HepG2 (cell line): ENCODE results near the gene EPN3. TPM values are rescaled to one million over a fixed set of nuclear protein-coding genes. Genes with fewer than 3 reads are reported as not detected.

Source experiments
- ARID2 ChIP-seq: sonication (generic); formaldehyde crosslinking; IDR thresholded peaks from 2 replicates; pipeline ENCODE4 v1.8.1; 2022; ENCODE audit warnings: mild to moderate bottlenecking, missing genetic modification reagents, borderline replicate concordance
- ATRX ChIP-seq: sonication (generic); formaldehyde crosslinking; IDR thresholded peaks from 2 replicates; pipeline ENCODE4 v1.4.0; 2020; ENCODE audit warnings: missing genetic modification reagents, borderline replicate concordance
- ELF3 ChIP-seq: IDR thresholded peaks from 2 replicates; pipeline ENCODE4 v1.6.1; 2016; ENCODE audit warnings: missing genetic modification reagents, missing compliant biosample characterization
- EP300 ChIP-seq, 3 experiments: sonication (generic) in 1 of 3; formaldehyde crosslinking in 1 of 3; IDR thresholded peaks; 2 replicates each; pipeline versions ENCODE4 v1.5.1 to v1.6.1; 2011 to 2020; ENCODE audit warnings: low read depth in 2 of 3, low read length in 2 of 3, borderline replicate concordance in 1 of 3, improper control_type of control experiment in 1 of 3, mild to moderate bottlenecking in 1 of 3, missing genetic modification reagents in 1 of 3, moderate library complexity in 1 of 3
- ETV6 ChIP-seq: sonication (generic); formaldehyde crosslinking; conservative IDR thresholded peaks from 2 replicates; pipeline ENCODE4 v1.4.0; 2020; ENCODE audit warnings: missing genetic modification reagents
- KLF13 ChIP-seq: sonication (generic); formaldehyde crosslinking; IDR thresholded peaks from 2 replicates; pipeline ENCODE4 v1.4.0; 2020; ENCODE audit warnings: mild to moderate bottlenecking, missing genetic modification reagents
- NKX3-1 ChIP-seq: sonication (generic); formaldehyde crosslinking; IDR thresholded peaks from 2 replicates; pipeline ENCODE4 v1.5.0; 2020; ENCODE audit warnings: missing genetic modification reagents
- NRL ChIP-seq: sonication (generic); formaldehyde crosslinking; IDR thresholded peaks from 2 replicates; pipeline ENCODE4 v1.5.0; 2020; ENCODE audit warnings: missing genetic modification reagents, mild to moderate bottlenecking, moderate library complexity, borderline replicate concordance
- PAX8 ChIP-seq: sonication (generic); formaldehyde crosslinking; IDR thresholded peaks from 2 replicates; pipeline ENCODE4 v1.8.0; 2022; ENCODE audit warnings: mild to moderate bottlenecking, missing genetic modification reagents, borderline replicate concordance
- PHF21A ChIP-seq: sonication (generic); formaldehyde crosslinking; IDR thresholded peaks from 2 replicates; pipeline ENCODE4 v1.5.0; 2020; ENCODE audit warnings: mild to moderate bottlenecking, missing genetic modification reagents
- POLR2A ChIP-seq, 2 experiments: IDR thresholded peaks; 2 replicates each; pipeline ENCODE4 v1.6.1; 2011; ENCODE audit warnings: low read depth in 2 of 2, low read length in 2 of 2, mild to moderate bottlenecking in 1 of 2, moderate library complexity in 1 of 2; ENCODE audit not compliant: insufficient read depth in 1 of 2
- RARA ChIP-seq: IDR thresholded peaks from 2 replicates; pipeline ENCODE4 v1.6.1; 2016; ENCODE audit warnings: missing genetic modification reagents, missing compliant biosample characterization
- U2AF1 ChIP-seq: fragments of 200-400 bp; formaldehyde crosslinking; optimal IDR thresholded peaks from 2 replicates; pipeline ENCODE3; 2017; ENCODE audit warnings: mild to moderate bottlenecking, low read depth, low read length
- ZC3H13 ChIP-seq: sonication (generic); formaldehyde crosslinking; IDR thresholded peaks from 2 replicates; pipeline ENCODE4 v1.8.1; 2023; ENCODE audit warnings: mild to moderate bottlenecking, missing genetic modification reagents, moderate library complexity
- ZNF484 ChIP-seq: sonication (generic); formaldehyde crosslinking; IDR thresholded peaks from 2 replicates; pipeline ENCODE4 v1.5.1; 2020; ENCODE audit warnings: mild to moderate bottlenecking, low read depth, missing genetic modification reagents, borderline replicate concordance
- ZNF569 ChIP-seq: sonication (generic); formaldehyde crosslinking; IDR thresholded peaks from 2 replicates; pipeline ENCODE4 v1.5.0; 2020; ENCODE audit warnings: mild to moderate bottlenecking, missing genetic modification reagents, moderate library complexity, borderline replicate concordance
- ZNF652 ChIP-seq: IDR thresholded peaks from 2 replicates; pipeline ENCODE4 v1.6.1; 2016; ENCODE audit warnings: low read depth, borderline replicate concordance
- ZSCAN30 ChIP-seq: sonication (generic); formaldehyde crosslinking; IDR thresholded peaks from 2 replicates; pipeline ENCODE4 v1.5.0; 2020; ENCODE audit warnings: mild to moderate bottlenecking, missing genetic modification reagents
- polyA plus RNA-seq, 8 experiments: library from polyadenylated mRNA; depleted of rRNA in 3 of 8; stranded (reverse) in 7 of 8; unstranded in 1 of 8; fragments of >200 nt; fragmentation: Illumina TruSeq in 4 of 8; extraction: Trizol in 4 of 8; gene quantifications; 2 replicates each; pipeline versions ENCODE4 v1.2.1 to v1.2.3, GENCODE V29; 2011 to 2016; ENCODE audit warnings: low read depth in 4 of 8, missing spikeins in 1 of 8, mixed read lengths in 1 of 8; ENCODE audit not compliant: insufficient read depth in 1 of 8
- total RNA-seq, 5 experiments: library from RNA; depleted of rRNA; stranded (reverse); fragments of >200 nt; fragmentation: Illumina TruSeq; extraction: Trizol; gene quantifications; 2 replicates each; pipeline ENCODE4 v1.2.3, GENCODE V29; 2016; ENCODE audit warnings: low read depth in 1 of 5
- TF ChIP-seq, protein P1 (sequence below): IDR thresholded peaks from 2 replicates; pipeline ENCODE4 v1.6.1; 2016; ENCODE audit warnings: missing genetic modification reagents, missing compliant biosample characterization
- TF ChIP-seq, protein P2 (sequence below): sonication (generic); formaldehyde crosslinking; IDR thresholded peaks from 2 replicates; pipeline ENCODE4 v1.4.0; 2020; ENCODE audit warnings: missing genetic modification reagents, borderline replicate concordance
- TF ChIP-seq, protein P3 (sequence below): sonication (generic); formaldehyde crosslinking; IDR thresholded peaks from 2 replicates; pipeline ENCODE4 v1.9.0; 2021; ENCODE audit warnings: missing genetic modification reagents, borderline replicate concordance
- TF ChIP-seq, protein P4 (sequence below): sonication (generic); formaldehyde crosslinking; IDR thresholded peaks from 2 replicates; pipeline ENCODE4 v1.5.1; 2020; ENCODE audit warnings: missing genetic modification reagents, mild to moderate bottlenecking, borderline replicate concordance
- TF ChIP-seq, protein P5 (sequence below): sonication (generic); formaldehyde crosslinking; IDR thresholded peaks from 2 replicates; pipeline ENCODE4 v1.5.0; 2020; ENCODE audit warnings: missing genetic modification reagents

The EPN3 gene
- total and polyA plus RNA-seq, 2 of the 13 experiments (the other 11 are each of a cell fraction or from before 2014, with no cell fraction given): 0.11 to 0.95 TPM

DNA sequence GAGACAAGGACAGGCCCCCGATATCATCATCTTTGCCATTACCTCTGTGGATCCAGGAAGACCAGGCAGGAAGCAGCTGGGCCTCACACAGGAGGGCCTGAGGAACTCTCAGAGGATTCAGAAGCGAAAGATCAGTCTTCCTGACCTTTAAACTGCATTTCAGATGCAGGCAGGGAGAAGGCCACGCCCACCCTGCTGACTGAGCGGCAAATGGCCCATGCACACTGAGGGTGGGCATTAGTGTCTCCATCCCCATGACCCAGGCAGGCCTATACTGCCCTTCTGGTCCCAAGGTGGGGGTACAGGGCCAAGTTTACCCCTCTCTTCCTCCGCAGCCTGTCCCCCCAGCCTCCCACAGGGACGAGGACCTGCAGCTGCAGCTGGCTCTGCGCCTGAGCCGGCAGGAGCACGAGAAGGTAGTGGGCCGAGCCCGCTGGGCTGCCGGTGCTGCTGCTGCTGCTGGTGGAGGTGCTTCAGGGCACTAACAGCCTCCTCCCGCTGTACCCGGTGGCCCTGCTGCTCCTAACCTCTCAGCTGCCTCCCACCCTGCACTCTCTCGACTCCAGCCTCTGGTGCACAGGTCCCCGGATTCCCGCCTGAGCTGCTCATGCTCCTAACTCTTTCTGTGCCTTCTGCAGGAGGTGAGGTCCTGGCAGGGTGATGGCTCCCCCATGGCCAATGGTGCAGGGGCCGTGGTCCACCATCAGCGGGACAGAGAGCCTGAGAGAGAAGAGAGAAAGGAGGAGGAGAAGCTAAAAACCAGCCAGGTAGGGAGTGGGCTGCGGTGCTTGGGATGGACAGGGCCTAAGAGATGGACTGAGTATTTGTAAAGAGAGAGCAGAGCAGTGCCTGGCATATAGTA lies 6.2 kb downstream of the EPN3 start (continued):
- TF ChIP-seq ARID2 (CRISPR knock-in tag) (0 out of 2 replicates have a peak, but pooled peaks have one; percentile 29), ETV6 (CRISPR knock-in tag) (no peak), POLR2A (IDR thresholded peaks at IDR 0.05; ENCODE audit: insufficient read depth in 1 of 2, low read depth in 2 of 2, low read length in 2 of 2) (peak; percentile 37 to 67; a peak in 2 of 4 replicates), EP300 (IDR thresholded peaks at IDR 0.05; ENCODE audit: low read depth in 2 of 2, low read length in 2 of 2) (no peak), EP300 (CRISPR knock-in tag; IDR thresholded peaks at IDR 0.05; ENCODE audit: borderline replicate concordance) (no peak), ZNF569 (CRISPR knock-in tag) (no peak), ZNF652 (no peak), ZC3H13 (0 out of 2 replicates have a peak, but pooled peaks have one; percentile 50), KLF13 (peak; percentile 20; the same call in 1 of the 2 replicates), NRL (CRISPR knock-in tag) (no peak), U2AF1 (no peak), PAX8 (CRISPR knock-in tag) (no peak), ZSCAN30 (CRISPR knock-in tag) (no peak), ELF3 (CRISPR knock-in tag) (no peak), ATRX (CRISPR knock-in tag) (no peak), NKX3-1 (CRISPR knock-in tag) (no peak), ZNF484 (CRISPR knock-in tag) (no peak), RARA (no peak), PHF21A (CRISPR knock-in tag) (no peak)
- TF ChIP-seq, protein P1, sequence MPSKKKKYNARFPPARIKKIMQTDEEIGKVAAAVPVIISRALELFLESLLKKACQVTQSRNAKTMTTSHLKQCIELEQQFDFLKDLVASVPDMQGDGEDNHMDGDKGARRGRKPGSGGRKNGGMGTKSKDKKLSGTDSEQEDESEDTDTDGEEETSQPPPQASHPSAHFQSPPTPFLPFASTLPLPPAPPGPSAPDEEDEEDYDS (CRISPR knock-in tag): peak; percentile 59; the same call in 1 of the 2 replicates
- TF ChIP-seq, protein P2, sequence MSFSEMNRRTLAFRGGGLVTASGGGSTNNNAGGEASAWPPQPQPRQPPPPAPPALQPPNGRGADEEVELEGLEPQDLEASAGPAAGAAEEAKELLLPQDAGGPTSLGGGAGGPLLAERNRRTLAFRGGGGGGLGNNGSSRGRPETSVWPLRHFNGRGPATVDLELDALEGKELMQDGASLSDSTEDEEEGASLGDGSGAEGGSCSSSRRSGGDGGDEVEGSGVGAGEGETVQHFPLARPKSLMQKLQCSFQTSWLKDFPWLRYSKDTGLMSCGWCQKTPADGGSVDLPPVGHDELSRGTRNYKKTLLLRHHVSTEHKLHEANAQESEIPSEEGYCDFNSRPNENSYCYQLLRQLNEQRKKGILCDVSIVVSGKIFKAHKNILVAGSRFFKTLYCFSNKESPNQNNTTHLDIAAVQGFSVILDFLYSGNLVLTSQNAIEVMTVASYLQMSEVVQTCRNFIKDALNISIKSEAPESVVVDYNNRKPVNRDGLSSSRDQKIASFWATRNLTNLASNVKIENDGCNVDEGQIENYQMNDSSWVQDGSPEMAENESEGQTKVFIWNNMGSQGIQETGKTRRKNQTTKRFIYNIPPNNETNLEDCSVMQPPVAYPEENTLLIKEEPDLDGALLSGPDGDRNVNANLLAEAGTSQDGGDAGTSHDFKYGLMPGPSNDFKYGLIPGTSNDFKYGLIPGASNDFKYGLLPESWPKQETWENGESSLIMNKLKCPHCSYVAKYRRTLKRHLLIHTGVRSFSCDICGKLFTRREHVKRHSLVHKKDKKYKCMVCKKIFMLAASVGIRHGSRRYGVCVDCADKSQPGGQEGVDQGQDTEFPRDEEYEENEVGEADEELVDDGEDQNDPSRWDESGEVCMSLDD (CRISPR knock-in tag): no peak
- TF ChIP-seq, protein P3, sequence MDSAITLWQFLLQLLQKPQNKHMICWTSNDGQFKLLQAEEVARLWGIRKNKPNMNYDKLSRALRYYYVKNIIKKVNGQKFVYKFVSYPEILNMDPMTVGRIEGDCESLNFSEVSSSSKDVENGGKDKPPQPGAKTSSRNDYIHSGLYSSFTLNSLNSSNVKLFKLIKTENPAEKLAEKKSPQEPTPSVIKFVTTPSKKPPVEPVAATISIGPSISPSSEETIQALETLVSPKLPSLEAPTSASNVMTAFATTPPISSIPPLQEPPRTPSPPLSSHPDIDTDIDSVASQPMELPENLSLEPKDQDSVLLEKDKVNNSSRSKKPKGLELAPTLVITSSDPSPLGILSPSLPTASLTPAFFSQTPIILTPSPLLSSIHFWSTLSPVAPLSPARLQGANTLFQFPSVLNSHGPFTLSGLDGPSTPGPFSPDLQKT (CRISPR knock-in tag): no peak
- TF ChIP-seq, protein P4, sequence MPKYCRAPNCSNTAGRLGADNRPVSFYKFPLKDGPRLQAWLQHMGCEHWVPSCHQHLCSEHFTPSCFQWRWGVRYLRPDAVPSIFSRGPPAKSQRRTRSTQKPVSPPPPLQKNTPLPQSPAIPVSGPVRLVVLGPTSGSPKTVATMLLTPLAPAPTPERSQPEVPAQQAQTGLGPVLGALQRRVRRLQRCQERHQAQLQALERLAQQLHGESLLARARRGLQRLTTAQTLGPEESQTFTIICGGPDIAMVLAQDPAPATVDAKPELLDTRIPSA (CRISPR knock-in tag): no peak
- TF ChIP-seq, protein P5, sequence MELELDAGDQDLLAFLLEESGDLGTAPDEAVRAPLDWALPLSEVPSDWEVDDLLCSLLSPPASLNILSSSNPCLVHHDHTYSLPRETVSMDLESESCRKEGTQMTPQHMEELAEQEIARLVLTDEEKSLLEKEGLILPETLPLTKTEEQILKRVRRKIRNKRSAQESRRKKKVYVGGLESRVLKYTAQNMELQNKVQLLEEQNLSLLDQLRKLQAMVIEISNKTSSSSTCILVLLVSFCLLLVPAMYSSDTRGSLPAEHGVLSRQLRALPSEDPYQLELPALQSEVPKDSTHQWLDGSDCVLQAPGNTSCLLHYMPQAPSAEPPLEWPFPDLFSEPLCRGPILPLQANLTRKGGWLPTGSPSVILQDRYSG (CRISPR knock-in tag): no peak
